GM19023 (cell line): ENCODE results near the gene LAGE3.
A peak's percentile ranks its signal among the peaks of the same experiment; 100 is the strongest.
"Not testable (repeated sequence)": the region's sequence is repeated elsewhere in the genome, so short reads cannot be mapped to it uniquely, and the experiment has no call there.

Source experiments
- ATAC-seq: cut with Tn5 transposase; IDR thresholded peaks from one replicate; pipeline ENCODE4 v1.9.1; 2021; ENCODE audit warnings: mild to moderate bottlenecking, moderate library complexity; ENCODE audit not compliant: unreplicated experiment

The LAGE3 gene

DNA sequence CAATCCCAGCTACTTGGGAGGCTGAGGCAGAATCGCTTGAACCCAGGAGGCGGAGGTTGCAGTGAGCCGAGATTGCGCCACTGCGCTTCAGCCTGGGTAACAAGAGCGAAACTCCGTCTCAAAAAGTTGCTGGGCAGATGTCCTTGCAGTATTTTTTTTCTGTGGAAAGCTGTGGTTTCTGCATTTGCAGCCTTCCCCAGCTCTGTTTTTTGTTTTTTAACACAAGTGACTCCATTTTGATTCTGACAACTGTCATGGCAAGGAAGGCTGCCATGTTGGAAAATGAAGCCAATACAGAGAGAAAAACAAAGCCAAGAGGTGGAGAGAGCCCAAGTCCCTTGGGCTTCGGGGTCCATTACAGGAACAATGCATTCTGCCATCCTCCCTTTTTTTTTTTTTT is 23.0 kb upstream of the LAGE3 start:
- no peak for ATAC-seq

DNA sequence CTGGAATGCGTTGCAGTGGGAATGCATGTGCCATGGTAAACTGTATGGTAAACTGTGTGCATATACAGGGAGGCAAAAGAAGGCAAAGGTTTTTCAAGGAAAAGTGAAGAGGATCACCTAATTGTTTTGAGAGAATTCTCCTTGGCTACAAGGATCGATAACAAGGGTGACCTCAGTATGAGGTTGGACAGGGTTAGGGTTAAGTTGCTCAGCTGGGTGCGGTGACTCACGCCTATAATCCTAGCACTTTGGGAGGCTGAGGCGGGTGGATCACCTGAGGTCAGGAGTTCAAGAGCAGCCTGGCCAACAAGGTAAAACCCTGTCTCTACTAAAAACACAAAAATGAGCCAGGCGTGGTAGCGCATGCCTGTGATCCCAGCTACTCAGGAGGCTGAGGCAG is 22.3 kb upstream of the LAGE3 start:
- ATAC-seq: not testable (repeated sequence)

DNA sequence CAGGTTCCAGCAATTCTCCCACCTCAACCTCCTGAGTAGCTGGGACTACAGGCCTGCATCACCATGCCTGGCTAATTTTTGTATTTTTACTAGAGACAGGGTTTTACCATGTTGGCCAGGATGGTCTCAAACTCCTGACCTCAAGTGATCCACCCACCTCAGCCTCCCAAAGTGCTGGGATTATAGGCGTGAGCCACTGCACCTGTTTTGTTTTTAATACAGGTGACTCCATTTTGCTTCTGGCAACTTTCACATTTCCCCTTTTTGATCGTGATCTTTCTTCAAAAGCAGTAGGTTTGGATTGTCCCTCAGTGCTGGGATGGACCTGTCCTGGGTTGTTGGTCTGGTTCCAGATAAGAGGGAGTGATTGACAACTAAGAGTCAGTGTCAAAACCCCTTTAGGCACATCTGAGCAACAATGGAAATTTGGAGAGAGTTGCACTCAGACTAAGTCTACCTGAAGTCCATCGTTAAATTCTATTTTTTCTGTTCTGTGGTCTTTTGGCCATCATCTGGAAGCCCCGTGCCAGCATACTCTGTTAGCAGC is 17.6 kb upstream of the LAGE3 start:
- not testable (repeated sequence) for ATAC-seq

DNA sequence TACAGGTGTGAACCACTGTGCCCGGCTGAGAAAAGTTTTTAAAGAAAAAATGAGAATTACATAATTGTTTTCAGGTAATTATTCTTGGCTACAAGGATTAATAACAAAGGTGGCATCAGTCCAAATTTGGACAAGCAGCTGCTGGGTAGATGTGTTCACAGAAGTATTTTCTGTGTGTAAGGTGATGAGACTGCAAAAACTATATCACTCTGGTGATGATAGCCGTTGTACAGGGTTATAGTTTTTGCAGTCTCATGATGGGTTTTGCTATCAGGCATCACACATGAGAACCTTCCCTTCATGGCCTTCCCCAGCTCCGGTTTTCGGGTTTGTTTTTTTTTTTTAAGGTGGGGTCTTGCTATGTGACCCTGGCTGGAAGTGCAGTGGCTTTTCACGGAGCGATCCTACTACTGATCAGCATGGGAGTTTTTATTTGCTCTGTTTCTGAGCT is 16.4 kb upstream of the LAGE3 start:
- ATAC-seq: no peak

DNA sequence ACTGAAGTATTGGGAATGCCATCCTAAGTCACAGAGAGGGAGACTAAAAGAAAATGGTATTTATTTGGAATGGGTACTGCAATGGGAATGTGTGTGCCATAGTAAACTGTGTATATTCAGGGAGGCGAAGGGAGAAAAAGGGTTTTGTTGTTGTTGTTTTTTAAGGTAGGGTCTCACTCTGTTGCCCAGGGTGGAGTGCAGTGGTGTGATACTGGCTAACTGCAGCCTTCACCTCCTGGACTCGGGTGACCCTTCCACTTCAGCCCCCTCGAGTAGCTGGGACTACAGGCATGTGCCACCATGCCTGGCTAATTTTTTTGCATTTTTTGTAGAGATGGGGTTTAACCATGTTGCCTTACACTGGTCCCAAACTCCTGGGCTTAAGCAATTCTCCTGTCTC is 15.6 kb upstream of the LAGE3 start:
- no peak for ATAC-seq

DNA sequence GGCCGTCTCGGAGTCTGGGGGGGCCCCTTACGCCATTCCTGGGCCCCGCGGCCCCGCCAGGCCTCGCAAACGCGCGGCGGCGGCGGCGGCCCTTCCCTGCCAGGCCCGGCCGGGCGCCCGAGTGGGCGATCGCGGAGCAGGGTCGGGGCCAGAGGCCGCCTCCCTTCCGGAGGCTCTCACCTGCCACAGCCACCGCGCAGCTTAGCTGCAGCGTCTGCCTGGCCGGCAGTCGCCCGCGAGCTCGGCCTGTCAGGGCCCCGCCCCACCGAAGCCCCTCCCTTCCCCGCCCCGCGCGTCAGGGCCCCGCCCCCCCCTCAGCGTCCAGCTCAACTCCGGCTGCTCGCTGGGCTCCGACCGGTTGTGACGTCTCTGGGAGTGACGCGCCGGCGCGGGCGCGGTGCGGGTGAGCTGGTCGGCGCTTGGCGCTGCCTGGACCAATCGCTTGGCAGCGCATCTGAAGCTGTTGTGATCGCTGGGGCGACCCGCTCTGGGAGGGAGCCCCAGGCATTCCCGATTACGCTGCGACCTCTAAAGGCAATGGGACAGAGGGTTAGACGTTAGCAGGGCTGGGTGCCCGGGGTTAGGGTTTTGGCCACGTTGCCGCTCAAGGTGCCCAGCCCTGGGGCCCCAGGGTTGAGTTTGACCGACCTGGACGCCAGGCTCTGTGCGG is 11.5 kb upstream of the LAGE3 start, which contains the start of gene SLC10A3:
Gene SLC10A3 (minus strand): TSS at position 216 of the 670 bp plus-strand sequence. CDS start 1,689 bp downstream, outside the sequence.
- ATAC-seq: peak; percentile 82

DNA sequence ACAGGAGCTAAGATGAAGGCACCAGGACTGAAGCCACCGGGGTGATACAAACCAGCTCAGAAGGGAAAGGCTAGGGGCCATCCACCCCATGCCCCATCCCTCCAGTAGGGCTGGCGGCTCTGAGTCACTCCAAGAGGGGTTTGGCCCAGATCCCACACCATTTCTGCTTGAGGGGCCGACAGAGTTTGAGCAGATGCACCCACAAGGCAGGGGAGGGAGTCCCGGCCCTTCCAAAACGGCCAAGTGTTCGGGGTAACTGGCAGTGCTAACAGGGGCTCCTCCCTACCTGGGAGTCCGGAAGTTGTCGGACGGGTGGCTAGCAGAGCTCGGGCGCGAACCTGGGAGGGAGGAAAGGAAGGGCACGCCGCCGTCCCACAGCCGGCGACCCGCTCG is 10.9 kb upstream of the LAGE3 start:
- peak; percentile 8 for ATAC-seq

DNA sequence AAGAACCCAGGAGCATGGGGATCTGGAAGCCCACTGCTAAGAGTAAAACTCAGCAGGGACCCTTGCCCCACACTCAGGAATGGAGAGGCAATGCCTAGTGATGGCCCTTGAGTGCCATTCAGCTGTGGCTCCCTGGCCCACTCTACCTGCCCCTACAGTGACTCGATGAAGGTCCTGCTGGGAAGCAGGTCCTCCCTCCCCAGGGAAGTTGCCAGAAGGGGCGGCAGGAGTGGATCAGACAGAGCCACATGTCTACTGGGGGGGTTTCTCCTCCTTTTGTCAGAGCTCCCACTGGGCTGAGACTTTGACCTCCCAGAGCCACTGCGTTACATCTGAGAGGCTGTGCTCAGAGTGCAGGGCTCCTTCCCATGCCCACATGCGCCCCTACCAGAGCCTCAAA is 10.1 kb upstream of the LAGE3 start:
- no peak for ATAC-seq

DNA sequence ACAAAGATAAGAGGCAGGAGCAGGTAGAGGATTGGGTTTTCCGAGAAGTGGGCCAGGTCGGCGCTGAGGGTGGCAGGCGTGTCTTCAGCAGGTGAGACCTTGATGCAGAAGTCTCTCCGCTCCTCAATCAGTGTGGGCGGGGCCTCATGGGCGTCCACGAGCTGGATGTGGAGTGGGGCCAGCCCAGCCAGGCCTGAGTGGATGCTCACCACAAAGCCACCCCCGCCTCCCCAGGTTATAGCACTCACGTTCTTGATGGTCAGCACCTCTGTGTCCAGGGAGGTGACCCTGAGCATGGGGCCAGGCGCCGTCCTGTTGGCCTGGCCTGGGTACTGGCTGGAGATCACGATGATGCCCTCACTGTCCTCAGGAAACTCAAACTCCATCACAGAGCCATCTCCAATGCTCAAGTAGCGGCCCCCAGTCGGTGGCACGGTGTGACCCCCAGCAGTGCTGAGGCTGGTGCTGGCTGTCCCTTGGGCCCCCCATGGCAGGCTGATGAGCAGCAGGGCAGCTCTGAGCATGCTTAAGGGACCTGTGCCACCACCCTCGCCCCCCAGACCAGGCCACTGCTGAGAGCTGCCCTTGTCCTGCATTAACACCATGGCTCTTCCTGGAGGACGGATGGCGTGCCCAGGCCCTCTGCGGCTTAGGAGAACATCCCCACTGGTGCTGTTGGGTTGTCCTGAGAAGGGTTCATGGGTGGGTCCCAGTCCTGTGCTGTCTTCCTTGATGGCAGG is 9.4 kb upstream of the LAGE3 start:
- ATAC-seq: no peak

DNA sequence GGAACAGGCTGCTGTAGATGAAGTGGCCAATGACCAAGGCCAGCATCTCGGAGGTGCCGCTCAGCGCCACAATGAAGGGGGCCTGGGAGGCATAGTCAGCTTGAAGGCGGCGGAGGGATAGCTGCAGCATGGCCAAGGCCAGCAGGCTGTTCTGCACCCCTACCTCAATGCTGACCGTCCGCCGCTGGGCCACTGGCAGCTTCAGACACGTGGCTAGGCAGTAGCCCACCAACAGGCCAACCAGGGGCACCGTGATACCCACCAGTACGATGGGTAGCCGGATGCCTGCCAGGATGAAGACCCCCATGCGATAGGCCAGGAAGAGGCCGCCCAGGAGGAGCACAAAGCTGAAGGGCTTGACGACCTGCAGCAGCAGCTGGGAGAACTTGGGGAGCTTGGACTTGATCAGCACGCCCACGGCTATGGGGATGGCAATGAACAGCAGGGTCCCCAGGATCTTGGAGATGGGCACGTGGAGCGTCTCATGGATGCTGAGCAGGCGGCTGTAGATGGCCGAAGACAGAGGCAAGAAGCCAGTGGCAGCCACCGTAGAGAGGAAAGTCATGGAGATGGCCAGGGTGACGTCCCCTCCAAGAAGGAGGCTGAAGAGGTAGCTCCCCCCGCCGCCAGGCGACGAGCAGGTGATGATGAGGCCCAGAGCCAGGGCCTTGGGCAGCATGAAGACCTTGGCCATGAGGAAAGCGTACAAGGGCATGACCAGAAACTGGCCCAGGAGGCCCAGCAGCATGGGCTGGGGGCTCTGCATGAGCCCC is 8.6 kb upstream of the LAGE3 start:
- ATAC-seq: no peak

DNA sequence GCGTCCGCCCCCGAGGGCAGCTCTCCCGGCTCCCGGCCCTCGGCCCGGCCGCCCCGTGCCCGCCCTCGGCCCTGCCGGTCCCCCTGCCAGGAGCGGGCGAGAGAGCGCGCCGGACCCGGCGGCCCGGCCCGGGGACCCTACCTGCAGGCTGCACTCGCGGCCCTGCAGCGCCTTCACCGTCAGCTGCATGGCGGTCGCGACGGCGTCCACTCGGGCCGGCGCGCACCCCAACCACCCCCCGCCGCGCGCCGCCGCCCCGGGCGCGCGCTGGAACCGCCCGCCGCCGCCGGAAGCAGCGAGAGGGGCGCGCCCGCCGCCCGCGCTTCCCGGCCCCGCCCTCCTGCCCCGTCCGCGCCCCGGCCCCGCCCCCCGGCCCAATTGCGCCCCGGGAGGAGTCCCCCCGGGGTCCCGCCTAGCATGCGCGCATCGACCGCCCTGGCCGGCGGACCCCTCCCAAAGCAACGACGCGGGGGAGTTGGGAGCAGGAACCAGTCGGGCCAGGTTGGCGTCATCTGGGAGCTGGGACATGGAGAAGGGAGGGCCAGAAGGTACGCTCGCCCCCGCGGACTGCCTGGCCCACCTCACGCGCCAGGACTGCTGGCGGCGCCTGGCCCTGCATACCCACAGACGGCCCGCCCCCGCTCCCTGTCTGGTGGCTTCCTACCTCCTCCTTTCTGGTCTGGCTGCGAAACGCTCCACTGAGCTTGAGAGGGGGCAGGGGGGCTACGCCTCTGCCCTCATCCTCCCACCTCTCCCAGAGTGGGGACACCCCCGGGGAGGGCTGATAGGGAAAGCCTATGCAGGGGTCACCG is 7.5 kb upstream of the LAGE3 start, which contains the start of gene UBL4A:
Gene UBL4A (minus strand): TSS at position 220 of the 812 bp plus-strand sequence. CDS start 31 bp downstream, at position 189.
- ATAC-seq: no peak

DNA sequence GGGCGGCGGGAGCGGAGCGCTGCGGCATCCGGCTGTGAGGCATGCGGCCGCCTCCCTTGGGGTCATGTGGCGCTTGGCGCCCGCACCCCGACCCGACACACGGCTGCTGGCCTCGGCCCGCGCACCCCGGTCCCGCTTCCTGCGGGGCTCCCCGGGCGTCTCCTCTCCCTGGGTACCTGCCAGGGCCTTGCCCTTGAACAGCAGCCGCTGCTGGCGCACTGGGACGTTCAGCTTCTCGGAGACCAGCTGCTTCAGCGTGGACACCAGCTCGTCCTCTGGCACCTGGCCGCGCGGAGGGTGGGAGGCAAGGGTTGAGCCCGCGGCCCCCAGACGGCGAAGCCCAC is 6.9 kb upstream of the LAGE3 start:
- no peak for ATAC-seq

DNA sequence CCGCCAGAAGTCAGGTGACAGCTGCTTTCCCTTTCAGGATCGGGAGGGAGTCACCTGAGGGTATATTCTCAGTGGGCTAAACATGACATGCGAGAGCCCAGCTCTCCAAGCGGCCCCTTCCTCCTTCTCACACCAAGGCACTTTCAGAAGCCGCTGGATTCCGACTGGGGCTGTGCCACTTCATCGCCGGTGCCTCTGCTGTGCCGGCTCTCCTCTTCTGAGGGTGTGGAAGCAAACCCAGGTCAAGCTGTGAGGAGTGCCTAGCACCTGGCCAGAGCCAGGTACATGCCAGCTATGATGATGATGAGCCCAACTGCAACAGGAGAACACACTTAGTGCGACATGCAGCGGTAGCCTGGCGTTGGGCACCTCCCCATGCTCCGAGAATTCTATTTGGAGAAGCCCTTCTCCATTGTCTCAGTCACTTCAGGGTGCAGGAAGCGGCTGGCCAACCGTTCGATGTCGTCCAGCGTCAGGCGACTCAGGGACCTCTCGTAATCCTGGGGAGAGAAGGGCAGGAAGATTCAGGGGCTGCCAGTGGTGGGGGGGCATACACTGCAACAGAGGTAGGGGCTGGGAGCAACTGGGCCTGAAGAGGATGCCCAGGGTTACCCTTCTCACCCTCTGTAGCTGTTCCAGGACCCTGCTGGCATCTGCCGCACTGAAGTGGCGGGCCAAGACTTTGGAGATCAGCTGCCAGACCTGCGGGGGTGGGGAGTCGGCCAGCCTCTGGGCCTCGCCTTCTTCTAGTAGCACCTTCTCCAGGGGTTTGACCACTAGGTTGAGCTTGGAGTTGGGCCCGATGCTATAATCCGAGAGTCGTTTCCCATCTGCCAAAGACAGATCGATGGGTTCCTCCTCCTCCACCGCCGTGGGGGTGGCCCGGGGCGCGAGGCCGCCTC is 6.3 kb upstream of the LAGE3 start:
- no peak for ATAC-seq

DNA sequence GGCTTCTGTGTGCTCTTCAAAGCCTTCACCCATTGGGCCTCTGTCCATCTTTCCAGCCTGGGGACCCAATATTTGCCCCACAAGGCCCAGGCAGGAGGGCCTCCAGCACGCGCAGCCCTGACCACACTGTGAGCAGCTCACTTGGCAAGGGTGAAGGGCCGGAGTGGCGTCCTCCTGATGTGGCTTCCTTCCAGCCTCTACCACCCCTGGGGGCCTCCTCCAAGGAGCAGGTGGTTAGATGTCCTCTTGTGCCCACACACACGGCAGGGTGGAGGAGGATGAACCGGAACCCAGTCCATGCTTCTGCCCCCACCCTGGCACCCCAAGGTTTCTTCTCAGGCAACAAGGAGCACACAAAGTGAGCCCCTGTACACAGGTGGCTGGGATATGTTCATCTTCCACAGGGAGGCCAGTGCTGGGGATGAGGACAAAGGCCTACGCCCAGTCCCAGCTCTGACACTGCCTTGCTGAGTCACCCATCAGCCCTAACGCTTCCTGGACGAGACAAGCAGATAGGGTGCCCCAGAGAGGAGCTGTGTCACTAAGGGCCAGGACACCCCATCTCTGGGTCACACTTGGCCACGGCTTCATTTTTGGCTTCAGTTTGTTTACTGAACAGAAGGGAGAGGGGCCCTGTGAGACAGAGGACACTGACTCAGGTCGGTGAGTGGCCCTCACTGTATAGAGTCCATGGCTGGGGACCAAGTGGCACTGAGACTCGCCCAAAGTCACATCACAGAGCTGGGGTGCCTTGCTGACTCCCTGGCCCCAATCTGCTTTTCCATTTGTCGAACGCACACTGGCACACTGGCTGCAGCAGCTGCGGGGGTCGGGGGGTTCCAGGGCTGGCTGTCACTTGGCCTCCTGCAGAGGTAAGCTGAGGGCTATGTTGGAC is 5.4 kb upstream of the LAGE3 start:
- ATAC-seq: no peak

DNA sequence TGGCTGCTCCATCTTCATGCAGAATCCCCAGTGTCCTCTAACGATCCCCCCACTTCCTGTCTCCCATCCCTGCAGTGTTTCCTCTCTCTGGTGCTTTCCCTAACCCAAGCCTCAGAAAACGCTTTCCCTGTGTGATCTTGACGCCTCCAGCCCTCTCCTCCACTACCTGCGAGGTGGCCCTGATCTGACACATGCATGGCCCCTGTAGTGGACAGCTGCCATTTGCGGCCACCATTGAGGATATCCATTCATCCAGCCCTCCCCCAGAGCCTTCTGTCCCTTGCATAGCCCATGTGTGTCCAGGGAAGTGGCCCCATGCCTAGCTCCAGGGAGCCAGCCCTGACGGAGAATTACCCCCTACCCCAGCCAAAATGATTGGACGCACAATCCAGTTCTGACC is 4.2 kb upstream of the LAGE3 start:
- ATAC-seq: no peak

DNA sequence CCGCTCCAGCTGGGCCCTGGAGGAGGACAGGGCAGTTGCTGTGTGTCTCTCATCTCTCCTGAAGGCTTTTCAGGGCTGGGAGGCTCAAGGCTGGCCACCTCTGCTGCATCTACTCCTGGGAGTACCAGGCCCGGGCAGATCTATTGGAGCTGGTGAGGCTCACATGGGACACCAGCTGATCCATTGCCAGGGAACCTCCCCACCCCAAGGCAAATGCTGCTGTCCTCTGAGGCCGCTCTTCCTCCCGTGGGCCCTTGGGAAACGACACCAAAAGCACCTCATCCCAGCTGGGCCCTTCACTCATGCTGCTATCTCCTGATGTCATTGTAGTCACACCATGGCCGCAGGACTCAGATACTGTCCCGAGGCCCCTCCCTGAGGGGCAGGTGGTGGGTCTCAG is 3.7 kb upstream of the LAGE3 start:
- ATAC-seq: no peak

DNA sequence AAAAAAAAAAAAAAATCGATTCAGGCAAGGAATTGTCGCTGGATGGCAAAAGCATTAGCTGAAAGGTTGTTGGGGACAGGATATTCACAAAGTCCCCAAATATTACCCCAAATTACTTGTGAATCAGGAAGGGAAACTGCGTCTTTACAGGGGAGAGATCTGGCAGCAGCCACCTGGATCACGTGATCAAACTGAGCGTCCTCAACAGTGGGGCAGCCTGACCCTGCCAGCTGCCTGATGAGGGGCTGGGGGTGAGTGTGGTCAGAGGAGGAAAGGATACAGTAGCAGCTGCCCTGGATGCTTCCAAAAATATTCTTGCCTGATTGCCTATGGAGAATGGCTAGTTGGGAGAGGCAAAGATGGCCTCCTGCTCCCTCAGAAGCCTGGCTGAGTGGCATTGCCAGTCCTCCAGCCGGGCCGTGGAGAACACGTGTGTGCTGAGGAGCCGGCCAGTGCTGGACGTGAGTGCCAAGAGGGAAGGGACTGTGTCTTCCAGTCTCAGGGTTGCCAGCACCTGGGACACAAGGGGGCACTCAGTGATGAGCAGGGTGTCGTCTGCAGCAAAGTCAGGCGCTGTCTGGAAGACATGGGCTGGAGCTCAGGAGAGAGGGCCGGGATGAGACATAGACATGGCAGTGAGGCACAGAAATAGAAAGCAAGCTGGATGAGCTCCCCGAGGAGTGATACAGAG is 3.0 kb upstream of the LAGE3 start:
- ATAC-seq: no peak

DNA sequence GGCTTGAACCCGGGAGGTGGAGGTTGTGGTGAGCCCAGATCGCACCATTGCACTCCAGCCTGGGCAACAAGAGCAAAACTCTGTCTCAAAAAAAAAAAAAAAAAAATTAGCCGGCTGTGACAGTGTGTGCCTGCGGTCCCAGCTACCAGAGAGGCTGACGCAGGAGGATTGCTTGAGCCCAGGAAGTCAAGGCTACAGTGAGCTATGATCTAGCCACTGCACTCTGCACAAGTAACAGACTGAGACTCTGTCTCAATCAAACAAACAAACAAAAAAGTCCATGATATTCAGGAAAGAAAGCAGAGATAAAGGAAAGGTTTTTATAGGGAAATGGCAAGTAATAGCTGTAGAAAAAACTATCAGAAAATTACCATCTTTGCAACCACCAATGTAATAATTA is 2.1 kb upstream of the LAGE3 start:
- ATAC-seq: no peak
